GM19324 (cell line): ENCODE results near the gene PPP3R2.
A peak's percentile ranks its signal among the peaks of the same experiment; 100 is the strongest.
"Not testable (repeated sequence)": the region's sequence is repeated elsewhere in the genome, so short reads cannot be mapped to it uniquely, and the experiment has no call there.

Experiments
- ATAC-seq: cut with Tn5 transposase; IDR thresholded peaks from one replicate; pipeline ENCODE4 v1.9.1; 2021; ENCODE audit warnings: mild to moderate bottlenecking, moderate library complexity; ENCODE audit not compliant: unreplicated experiment, low FRiP score

PPP3R2 gene

GRCh38 chr9:101590901-101591300 lies 3.9 kb downstream of the PPP3R2 start:
- no peak for ATAC-seq

DNA sequence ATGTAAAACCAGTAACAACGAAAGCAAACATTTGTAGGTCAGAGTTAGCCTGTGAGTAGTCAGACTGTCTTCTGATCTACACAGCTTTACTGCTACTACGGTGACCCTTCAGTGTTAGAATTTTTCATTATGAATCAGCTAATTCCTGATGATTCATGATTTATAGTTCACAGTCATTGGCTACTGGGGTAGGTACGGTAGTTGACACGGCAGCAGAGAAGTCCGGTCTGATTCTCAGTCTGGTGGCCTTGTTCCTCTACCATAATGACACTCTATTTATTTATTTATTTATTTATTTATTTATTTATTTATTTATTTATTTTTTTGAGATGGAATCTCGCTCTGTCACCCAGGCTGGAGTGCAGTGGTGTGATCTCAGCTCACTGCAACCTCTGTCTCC lies 4.7 kb downstream of the PPP3R2 start:
- ATAC-seq, result not testable (repeated sequence)

- ATAC-seq, result no peak
Observed at GRCh38 chr9:101587332-101588043, 7.3 kb downstream of the PPP3R2 start.

DNA sequence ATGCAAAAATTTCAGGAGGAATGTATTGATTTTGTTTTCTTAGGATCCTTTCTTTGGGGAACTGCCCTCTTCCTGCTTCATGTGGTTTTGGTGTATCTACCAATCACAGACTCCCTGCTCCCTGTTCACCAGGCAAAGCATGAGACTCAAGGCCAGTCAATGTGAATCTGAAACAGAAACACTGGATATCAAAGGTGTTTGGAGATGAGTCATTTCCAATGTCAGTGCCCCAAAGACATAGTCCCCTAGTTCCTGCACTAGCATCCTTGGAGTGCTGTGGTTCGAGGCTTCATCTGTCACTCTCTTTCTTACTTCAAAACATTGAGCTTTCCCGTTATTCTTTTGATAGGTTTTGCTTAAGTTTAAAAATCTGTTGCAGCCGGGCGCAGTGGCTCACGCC lies 8.1 kb downstream of the PPP3R2 start:
- no peak for ATAC-seq

- no peak for ATAC-seq
Observed at GRCh38 chr9:101585740-101586139, 9.0 kb downstream of the PPP3R2 start.

- no peak for ATAC-seq
Observed at GRCh38 chr9:101582553-101582952, 12.2 kb downstream of the PPP3R2 start.

- no peak for ATAC-seq
Observed at GRCh38 chr9:101579711-101580545, 14.8 kb downstream of the PPP3R2 start.

DNA sequence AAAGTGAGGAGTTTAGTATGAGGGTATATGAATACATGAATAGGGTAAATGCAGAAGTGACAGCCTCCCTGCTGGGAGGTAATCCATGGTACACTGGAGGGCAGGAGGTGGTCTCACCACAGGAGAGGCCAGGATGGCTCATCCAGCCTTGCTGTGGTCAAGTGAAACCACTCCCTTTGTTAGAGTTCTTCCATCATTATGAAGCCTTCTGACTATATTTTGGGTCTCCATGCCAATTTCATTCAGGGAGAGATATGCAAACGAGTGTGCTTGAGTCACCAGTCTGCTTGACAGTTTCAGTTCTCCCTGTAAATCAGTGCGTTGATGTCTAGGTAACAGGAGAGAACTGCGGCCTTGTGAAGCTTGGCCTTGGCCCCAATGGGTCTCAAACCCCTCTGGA lies 16.4 kb downstream of the PPP3R2 start:
- ATAC-seq, result peak; percentile 70

- no peak for ATAC-seq
Observed at GRCh38 chr9:101574731-101575333, 19.9 kb downstream of the PPP3R2 start.

DNA sequence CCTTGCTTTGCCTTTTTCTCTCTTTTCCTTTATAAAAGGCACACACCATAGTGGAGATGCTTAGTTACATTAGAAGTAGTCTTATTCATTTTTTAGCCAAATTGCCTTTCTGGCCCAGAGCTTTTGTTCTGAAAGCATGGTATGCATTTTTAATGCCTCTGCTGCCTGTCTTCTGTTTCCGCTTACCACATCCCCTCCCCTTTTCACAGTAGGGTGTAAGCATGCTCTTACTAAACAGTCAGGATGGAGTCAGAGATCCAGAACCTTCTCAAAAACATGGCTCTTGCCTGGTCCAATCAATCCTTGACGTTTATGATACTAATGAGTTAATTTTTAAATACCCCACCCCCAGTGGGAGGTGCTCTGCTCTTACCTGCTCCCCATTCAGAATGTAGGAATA lies 22.5 kb downstream of the PPP3R2 start:
- ATAC-seq, result no peak

DNA sequence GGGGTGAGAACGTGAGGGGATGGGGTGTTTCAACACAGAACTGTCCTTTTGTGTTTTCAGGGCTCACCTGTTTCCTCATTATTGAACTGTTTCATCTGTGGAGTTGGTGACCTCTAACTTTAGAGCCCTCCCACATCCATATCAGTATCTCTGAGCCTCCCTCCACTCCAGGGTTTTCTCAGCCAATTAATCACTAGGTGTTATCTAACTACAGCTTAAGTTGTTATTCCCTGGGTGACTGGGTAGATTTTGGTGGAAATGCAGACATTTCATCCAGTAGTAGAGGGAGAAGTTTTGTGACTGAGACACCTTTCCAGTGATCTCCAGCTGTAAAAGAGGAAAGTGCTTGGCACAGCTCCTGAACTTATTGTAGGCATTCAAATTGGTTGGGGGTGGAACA lies 23.7 kb downstream of the PPP3R2 start:
- no peak for ATAC-seq

DNA sequence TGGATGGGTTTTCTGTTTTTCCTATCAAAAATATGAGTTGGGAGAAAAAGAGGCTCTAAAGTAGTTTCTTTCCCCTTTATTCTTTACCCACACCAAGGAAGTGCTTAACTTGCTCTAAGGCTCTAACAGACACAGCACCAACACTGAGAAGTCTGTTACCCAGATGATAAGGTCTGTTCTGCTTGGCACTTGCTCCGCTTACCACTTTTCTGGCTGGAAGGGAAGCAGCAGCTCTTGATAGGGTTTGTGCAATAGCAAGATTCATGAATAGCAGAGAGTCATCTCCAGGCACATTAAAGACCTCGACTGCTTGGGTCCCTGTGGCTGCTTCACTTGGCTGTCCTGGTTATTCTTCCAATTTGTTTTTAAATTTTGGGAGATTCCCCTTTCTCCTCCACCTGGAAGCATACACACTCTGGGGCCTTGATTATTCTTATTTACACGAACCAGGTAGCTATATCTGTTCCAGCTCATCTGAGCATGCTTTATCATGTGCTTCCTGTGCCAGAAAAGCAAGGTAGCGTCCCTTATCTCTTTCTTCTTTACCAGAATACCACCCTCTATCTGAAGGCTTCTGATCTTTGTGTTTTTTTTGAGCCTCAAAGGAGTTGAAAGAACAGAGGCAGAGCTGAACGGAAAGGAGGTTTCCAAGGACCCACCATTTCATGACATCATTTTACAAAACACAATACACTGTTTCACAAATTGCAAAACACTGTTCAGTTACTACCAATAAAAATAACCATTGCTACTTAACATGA lies 24.8 kb downstream of the PPP3R2 start:
- no peak for ATAC-seq

DNA sequence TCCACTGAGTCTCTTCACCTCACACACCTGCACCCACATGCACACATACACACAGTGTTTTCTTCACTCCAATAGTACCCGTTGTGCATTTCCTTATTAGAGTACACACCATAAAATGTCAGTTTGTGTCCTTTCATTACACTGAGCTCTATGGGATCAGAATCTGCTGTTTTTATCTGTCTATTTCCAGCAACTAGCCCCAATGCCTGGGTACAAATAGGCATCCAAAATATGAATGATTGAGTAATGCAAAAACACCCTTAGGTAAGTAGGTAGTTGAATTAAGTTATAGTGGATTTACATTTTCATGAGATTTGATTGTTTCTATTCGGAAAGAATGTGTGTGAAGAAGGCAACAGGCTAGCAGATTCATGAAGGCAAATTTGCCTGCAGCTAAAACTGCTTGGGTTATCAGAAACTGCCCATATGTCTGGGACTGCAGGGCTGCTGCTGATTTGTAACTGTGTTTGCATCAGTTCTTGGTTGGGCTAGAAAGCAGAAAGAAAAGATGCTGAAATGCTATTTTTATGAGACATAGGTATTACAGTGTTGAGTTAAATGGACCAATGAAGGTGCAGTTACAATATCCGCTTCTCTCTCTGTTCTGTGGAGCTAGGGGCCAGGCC lies 26.9 kb downstream of the PPP3R2 start:
- ATAC-seq, result no peak

DNA sequence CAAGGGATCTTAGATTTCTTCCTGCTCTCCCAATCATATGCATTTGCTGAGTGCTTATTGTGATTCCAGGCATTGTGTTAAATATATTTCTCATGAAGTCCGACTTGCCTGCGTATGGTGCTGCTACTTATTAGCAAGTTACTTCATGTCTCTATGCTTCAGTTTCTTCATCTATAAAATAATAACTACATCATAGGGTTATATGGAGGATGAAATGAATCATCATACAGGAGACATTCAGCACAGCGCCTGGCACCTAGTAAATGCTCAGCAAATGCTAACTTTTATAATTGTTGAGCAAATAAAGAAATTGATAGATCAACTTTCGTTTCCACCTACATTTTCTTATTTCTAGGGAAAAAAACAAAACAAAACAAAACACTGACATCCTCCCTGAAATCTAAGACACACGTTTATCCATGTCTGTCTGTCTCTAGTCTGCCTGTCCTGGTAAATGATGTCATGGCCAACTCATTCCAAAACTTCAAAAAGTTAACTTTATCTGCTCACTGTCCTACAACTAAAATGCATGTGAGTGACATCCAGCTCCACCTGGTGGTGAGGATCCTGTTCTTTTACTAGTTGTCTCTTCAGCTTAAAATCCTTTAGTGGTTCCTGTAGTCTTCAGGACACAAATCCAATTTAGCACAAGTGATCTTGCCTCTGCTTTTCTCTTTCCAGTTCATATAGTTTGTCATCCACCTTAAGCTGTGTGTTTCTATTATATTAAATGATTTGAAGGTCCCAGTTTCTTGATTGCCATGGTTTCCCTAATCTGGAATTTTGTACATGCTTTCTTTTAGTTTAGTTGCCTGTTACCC lies 27.7 kb downstream of the PPP3R2 start:
- ATAC-seq, result no peak

DNA sequence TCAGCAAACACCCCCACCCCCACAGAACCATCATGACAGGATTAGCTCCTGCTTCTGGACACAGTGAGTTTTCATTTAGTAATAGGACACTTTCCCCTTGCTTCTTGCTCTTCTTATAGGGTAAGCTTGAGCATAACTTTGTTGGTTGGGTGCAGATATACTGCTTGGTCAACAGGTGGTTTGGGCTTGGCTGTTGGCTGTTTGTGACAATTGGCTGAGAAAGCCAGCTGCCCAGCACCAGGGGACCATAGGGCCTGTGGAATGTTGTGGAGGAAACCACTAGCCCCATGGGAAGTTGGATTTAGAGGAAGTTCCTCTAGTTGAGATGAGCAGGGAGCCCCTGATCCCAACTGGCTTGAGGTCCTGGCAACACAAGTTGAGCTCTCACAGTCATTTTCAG lies 30.5 kb downstream of the PPP3R2 start:
- no peak for ATAC-seq

GRCh38 chr9:101562966-101563365 lies 31.8 kb downstream of the PPP3R2 start:
- no peak for ATAC-seq

- ATAC-seq, result no peak
Observed at GRCh38 chr9:101561740-101562139, 33.0 kb downstream of the PPP3R2 start.

DNA sequence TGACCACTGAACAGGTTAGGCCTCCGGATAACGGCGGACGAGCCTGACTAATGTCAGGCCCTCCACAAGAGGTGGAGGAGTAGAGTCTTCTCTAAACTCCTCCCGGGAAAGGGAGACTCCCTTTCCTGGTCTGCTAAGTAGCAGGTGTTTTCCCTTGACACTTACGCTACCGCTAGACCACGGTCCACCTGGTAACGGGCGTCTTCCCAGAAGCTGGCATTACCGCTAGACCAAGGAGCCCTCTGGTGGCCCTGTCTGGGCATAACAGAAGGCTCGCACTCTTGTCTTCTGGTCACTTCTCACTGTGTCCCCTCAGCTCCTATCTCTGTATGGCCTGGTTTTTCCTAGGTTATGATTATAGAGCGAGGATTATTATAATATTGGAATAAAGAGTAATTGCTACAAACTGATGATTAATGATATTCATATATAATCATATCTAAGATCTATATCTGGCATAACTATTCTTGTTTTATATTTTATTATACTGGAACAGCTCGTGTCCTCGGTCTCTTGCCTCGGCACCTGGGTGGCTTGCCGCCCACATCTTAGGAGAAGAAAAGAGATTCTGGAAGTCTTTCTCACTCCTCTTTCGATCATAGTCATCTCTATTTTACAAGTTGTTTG lies 45.2 kb downstream of the PPP3R2 start:
- not testable (repeated sequence) for ATAC-seq

DNA sequence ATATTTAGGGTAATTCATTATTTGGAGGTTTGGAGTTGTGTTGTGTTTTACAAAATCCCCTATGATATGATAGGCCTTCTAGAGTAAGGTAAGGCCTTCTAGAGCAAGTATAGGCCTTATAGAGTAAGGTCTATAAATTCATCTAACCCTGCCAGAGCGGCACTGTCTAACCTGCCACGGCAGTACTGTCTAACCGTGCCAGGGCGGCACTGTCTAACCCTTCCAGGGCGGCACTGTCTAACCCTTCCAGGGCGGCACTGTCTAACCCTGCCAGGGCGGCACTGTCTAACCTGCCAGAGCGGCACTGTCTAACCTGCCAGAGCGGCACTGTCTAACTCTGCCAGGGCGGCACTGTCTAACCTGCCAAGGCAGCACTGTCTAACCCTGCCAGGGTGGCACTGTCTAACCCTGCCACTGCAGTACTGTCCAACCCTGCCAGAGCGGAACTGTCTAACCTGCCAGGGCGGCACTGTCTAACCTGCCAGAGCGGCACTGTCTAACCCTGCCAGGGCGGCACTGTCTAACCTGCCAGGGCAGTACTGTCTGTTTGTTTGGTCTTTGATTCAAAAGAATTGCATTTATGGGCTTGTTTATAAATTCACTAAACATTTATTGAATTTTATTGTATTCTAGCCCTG lies 51.6 kb downstream of the PPP3R2 start:
- no peak for ATAC-seq
